ENCODE measurements around the gene SEL1L2.

SEL1L2 gene

DNA sequence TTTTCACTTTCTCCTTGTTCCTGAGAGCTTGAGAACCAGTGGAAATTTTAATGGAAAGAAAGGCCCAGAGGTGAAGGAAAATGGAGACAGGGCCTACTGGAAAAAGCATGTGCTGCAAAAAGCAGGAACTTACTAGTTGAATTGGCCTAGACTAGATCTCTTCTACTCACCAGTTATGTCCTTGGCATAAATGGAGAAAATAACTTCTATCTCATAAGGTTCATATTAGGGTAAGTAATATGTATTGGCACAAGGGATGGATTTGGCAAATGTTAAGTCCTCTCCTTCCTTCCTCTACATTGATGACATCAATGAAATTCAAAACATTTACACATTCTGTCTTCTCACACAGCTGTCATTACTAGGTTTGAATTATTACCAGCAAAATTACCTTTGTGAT lies 131.5 kb downstream of the SEL1L2 start:
- DNase-seq = no peak

DNA sequence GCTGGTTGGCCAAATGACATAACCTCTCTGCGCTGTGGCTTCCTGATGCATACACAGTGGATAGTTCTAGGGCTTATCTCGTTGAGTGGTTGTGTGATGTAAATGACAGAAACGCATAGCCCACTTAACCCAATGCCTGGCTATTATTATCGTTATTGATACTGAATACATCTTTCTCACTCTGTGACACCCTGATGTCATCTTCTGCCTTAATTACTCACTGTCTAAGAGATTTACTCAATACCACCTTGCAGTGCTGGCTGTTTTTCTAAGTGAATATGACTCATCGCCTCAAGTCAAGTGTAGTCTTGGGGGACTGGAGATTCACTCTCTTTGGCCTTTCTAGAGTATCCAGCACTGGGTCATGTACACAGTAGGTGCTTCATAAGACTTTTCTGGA lies 132.0 kb downstream of the SEL1L2 start:
- no peak for DNase-seq

DNA sequence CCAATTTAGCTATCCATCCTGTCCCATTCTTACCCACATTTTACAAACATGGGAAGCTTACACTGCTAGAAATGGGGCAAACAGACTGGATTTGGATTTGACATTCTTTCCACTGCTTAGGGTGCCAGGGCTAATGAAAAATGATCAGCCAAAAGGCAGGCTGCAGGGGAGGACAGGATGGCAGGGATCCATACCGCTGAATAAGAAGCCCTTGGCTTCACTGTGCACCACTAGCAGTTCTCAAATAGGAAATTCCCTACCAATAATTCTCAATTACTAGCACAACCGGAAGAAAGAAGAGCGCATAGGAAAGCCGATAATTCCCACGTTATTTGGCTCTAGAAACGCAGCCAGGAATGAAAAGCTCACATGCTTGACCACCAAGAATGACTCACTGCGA lies 132.5 kb downstream of the SEL1L2 start:
- DNase-seq = no peak

DNA sequence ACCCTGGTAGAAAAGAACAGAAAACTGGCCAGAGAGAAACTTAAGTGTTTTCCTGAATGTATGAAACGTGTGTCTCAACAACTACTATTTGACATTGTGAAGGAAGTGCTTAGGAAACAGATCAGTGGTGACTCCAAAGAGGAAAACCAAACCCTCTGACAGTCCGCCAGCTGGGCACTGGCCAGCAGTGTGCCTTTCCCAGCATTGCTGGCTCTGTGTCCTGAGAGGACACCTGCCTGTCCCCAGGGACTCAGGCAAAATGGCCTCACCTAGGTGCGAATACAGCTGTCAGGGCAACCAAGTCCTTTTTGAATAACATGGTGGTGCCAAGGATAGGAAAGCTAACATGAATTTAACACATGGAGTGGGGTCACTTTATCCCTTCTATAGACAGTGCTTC lies 133.1 kb downstream of the SEL1L2 start:
- no peak for DNase-seq

DNA sequence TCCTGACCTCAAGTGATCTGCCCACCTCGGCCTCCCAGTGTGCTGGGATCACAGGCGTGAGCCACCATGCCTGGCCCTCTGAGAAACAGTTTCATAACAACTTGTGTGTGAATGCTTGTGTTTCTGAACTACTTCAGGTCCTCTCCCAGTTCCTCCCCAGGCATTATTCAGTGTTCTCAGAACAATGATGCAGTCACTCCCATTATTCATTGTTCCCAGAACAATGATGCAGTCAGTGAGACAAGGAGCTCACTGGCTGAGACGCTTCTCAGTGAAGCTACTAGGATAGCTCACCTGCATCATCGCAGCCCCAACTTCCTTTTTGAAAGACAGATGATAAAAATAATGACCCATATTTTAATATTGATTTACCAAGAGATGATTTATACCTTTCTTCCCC lies 134.1 kb downstream of the SEL1L2 start:
- no peak for DNase-seq

DNA sequence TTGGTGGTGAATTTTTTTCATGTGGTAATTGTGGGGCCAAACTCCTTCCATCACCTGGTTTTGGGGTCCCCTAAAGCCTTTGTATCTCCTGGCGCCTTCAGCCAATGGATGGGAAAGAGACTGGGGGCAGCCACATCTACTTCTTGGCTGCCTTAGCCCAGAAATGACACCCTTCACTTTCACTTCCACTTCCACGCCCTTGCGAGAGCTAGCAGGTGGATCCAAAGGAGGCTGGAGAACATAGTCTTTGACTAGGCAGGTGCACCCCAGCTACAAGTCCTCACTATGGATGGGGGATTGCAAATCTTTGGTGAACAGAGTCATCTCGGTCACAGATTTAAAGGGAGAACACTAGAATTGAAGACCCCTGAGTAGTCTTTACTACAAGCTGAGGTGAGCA lies 134.8 kb downstream of the SEL1L2 start:
- DNase-seq = no peak

DNA sequence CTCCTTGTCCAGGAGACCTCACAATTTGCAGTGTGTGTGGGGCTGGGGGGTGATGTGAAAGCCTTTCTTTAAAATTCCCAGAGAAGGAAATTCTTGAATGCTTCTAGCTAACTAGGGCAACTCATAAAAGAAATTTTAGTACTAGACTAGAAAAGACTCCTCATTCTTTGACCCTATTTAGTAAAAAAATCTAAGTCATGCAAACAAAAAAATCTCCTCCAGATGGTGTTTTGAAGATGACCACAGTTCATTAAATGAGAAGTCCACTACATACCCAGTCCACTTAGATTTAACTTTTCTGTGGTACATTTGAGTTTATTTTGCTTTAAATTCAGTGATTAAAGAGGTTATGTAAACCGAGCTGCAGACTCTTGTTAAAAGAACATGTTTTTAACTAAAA lies 138.1 kb downstream of the SEL1L2 start:
- DNase-seq = no peak

DNA sequence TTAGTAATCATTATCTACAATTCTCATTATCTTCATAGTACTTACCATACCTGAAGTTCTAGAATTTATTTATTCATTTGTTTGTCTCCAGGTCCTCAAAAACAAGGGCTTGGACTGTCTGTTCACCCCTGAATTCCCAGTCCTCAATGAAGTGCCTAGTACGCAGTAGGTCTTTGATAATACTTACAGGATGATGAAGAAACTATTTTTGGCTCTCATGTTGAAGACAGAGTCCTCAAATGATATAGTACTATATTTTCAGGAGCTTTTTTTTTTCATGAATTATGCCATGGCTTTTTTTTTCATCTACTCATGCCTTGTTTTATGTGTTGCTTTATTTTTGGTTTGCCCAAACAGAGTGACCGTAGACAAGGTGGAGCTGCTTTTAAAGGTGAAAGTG lies 139.1 kb downstream of the SEL1L2 start:
- DNase-seq = no peak

DNA sequence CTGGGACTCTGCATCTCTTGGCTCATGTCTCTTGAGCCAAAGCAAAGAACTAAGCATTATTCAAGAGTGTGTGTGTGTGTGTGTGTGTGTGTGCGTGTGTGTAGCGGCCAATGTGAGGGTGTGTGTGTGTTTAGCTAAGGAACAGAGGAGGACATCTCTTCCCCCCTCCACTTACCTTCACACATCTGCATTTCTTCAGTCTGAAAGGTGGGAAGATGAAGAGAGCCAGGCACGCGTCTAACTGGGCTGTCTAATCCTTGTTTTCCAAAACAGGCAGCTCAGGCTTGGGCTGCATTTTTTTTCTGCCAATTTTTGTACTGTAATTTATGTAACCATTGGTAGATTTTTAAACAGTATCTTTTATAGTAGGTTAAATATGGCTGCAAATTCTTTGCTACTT lies 146.1 kb downstream of the SEL1L2 start:
- DNase-seq = no peak

DNA sequence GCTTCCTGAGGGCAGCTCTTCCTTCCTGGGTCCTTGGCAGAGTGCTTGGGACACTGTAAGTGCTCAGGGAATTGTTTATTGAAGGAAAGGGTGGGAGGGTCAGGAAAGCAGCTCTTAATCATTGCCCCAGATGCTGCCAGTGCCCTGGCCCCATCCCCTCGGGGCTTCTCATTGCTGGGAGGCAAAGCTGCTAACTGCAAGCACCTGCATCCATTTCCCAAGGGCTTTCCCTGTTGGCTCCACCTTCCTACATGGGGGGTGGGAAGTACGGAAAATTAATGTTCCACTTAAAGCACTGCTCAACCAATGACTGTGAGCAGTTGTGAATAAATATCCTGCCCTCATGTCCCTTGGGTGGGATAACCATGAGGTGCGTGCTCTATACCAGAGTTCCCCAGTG lies 149.2 kb downstream of the SEL1L2 start:
- DNase-seq = no peak

DNA sequence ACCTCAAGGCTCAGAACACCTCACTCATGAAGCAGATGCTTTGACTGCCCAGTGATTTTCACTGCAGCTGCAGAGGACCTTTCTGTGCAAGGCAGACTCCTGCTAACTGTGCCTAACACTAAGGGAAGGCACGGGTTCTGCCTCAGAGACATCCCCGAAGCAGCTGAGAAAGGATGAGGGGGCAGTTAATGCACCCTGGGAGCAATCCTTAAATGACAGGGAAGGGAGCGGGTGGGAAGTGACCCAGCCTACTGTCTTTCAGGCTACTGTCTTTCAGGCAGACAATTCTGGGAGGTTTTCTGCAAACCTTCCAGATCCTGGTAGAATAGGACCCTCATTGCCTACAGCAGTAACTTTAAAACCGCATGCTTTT lies 150.3 kb downstream of the SEL1L2 start:
- DNase-seq = no peak

DNA sequence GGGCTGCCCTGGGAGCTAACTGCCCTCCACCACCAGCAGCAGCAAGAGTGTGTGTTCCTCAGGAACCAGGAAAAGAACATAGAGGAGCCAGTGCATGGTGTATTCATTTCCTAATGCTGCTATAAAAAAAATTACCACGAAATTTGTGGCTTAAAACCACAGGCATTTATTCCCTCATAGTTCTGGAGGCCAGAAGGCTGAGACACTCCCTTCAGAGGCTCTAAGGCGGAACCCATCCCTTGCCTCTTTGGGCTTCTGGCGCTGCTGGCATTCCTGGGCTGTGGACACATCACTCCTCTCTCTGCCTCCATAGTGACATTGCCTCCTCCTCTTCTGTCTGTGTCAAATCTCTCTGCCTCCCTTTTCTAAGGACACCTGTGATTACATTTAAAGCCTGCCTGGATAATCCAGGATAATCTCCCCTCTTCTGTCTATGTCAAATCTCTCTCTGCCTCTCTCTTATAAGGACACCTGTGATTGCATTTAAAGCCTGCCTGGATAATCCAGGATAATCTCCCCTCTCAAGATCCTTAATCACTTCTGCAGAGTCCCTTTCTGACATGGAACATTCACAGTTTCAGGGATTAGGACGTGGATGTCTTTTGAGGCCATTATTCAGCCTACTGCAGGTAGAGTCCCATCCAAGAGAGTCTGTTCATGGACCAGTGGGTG lies 150.9 kb downstream of the SEL1L2 start:
- no peak for DNase-seq

DNA sequence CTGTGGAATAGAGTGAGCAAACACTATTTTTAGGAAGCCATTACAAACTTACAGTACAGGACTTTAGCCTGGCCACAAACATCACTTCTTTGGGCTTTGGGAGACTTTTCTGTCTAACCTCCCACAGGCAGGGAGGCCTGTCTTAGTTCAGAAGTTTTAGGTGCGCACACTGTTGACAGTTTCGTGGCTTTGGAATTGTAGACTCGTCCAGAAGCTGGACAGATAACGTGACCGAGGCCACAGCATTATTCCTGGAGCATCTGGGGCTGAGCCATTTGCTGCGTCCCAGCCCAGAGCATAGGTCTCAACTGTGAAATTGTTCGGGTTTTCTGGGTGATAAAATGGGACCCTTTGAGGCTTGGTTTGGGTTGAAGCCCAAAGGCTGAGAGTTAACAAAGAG lies 151.8 kb downstream of the SEL1L2 start:
- DNase-seq = no peak

DNA sequence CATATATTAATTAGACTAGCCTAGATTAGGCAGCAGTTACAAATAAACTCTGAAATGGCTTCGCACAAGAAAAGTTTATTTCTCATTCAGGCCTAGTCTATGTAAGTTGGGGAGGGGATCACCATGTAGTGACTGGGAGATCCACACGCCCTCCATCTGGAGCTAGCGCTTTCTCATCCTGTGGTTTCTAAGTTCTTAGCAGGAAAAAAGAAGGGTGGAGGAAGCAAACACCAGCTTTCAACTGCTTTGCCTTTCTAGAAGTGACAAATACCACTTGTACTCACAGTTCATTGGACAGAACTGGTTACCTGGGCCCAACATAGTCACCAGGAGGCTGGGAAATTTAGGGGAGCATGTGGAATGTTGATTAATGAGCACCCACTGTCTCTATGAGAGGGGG lies 158.9 kb downstream of the SEL1L2 start:
- DNase-seq = no peak

DNA sequence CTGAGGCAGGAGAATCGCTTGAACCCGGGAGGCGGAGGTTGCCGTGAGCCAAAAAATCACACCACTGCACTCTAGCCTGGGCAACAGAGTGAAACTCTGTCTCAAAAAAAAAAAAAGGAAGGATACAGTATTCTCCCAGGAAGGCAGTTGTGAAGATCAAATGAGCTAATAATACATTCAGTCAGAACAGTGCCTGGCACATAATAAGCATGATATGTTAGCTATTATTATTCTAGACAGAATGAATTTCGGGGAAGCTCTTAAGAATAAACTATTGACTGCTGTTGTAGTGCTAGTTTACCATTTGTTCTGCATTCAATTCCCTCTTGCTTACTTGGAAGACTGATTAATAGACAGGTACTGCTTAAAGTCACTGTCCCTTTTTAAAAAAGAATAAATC lies 164.9 kb downstream of the SEL1L2 start:
- DNase-seq = no peak

DNA sequence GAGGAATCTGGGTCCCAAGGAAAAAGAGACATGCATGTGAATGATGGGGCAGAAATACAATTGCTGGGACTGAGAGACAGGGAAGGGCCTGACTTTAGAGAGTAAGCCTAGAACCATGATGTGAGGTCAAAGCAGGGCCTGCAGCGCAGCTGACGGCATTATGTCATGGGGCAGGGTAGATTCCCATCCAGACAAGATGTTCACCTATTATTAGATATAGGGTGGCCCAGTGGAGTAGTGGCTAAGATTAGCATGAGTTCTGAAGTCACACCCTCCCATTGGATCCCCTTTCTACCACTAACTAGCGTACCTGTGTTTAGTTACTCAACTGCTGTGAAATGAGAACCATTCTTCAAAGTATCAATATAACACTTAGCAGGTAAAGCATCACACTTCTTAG lies 166.0 kb downstream of the SEL1L2 start:
- no peak for DNase-seq

DNA sequence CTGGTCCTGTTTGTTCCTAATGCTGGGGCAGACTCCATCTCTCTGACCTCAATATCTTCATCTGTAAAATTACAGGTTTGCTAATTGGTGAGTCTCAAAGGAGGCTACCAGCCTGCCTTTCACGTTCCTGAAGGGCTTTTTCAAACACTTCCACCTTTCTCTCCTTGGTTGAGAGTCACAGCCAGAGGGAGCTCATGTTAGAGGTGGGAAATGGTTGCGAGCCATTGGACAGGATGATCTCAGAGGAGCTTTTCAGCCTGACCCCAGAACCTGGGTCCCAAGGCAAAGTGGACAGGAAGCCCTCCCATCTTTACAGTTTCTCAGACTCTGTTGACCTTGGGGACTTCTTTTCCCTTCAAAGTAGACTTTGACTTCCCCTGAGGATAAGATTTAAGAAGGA lies 168.0 kb downstream of the SEL1L2 start:
- no peak for DNase-seq

DNA sequence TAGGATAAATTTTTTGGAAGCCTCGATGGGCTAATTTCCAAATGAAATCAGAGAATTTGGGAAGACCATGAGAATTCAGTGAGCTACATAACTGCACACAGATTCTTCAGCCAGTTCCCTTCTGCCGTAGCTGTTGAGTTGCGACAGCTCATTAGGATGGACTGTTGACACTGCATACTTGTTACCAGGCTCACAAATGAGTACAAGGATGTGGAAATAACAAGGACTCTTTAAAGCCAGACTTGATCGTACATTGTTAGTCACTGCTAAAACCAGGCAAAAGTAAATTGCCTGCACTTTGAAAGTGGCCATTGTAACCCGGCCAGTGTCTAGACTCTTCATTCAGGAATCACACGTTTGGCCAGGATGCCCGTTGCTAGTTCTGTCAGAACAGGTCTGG lies 168.5 kb downstream of the SEL1L2 start:
- no peak for DNase-seq

DNA sequence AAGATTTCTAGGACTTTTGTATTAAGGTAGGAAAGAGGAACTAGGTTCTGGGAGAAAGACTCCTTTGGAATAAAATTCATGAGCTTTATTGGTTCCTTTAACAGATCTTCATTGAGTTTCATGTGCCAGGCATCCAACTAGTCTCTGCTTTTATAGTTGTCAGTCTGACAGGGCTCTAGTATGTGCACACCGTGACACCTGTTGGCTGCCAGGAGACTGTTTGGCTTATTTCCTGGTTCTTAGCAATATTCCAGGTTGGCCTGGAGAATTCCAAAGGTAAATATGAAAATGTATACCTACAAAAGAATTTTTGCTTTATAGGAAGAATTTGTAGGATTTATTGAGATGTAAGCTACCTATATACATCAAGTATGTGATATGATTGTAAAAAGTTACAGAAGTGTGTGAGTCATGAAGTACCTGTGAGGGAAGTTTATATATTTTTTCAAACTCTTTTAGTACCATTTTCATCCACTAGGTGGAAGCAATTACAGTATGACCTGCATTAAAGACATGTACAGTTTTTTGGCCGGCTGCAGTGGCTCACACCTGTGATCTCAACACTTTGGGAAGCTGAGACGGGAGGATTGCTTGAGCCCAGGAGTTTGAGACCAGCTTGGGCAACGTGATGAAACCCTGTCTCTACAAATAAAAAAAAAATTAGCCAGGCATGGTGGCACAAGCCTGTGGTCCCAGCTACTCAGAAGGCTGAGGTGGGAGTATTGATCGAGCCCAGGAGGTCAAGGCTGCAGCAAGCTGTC lies 170.3 kb downstream of the SEL1L2 start:
- DNase-seq = peak; percentile 2

DNA sequence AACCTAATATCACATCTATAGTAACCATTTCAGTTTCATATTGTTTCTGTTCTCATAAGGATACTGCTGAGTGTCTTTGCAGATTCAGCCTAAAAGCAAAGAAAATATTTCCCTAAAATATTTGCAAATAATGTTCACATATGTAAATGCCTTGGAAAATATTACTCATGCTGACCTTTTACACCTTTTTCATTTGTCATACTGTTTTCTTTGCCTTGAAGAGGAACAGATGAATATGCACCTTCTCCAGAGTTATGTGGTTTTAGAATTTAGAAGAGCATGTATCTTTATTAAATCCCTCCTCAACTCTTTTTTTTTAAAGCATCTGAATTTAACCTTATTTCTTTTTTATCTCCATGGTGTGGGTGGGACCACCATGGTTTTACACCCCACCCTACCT lies 173.1 kb downstream of the SEL1L2 start:
- DNase-seq = no peak

DNA sequence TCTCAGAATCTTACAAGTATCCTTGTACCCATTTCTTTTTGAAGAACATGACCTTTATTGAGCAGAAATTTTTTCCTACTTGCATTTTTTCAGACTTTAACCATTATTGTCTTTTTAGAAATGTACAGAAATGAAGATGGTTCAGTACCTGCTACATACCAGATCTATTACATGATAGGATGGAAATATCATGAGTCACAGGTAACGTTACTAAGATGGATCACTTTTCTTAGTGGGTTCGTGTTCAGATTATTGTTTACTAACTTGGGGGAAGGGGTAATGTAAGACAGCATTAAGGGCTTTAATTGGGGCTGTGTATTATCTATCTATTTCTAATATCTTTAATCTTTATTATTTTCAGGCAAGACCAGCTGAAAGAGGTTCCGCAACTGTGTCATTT lies 173.7 kb downstream of the SEL1L2 start:
- DNase-seq = no peak

DNA sequence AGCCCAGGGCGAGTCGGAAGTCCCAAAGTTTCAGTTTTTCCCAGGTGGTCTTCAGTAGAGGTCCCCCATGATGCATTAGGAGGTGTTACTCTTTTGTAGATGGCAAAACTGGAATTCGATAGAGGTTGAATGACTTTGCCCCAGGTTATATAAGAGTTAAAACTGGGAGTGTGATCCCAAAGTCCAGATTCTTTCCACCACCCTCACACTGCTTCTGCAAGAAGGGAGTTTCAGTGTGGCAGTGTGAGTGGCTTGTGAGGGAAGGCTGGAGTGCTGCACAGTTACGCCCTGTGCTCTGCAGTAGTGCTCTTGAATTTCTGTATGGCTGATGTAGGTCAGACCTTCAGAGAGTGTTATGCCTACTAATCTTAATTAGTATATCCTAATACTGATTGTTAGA lies 175.7 kb downstream of the SEL1L2 start:
- DNase-seq = no peak

DNA sequence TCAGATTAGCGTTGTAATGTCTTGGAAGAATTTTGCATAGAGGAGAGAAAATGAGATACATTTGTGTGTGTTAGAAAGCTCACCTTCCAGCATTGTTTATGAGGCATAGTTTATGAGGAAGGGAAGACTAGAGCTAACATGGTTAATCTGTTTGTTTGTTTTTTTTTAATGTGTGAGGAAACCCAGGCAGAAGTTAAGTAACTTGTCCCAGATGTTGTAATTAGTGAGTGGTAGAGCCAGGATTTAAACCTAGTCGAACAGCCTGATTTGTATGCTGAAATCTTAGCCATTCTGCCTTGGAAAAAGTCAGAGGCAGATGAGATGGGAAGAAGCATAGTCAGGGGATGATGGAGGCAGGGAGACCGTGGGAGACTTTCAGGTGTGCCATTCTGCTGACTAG lies 176.5 kb downstream of the SEL1L2 start:
- no peak for DNase-seq

DNA sequence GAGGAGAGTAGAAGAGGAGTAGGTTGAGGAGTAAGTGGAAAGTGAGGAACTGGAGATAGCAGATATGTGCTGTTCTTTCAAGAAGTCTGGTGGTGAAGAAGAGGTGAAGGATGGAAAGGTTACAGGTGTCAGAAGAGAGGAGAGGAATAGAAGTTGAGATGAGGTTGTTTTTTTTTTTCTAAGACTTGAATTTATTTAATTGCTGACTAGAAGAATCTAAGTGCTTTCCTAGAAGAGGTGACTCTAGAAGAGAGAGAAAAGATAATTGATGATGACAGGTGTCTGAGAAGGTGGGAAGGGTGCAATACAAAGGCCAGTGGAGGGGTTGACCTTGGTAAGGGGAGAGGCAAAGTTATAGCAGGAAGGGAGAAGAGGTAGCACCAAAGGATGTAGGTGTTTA lies 180.0 kb downstream of the SEL1L2 start:
- DNase-seq = no peak

DNA sequence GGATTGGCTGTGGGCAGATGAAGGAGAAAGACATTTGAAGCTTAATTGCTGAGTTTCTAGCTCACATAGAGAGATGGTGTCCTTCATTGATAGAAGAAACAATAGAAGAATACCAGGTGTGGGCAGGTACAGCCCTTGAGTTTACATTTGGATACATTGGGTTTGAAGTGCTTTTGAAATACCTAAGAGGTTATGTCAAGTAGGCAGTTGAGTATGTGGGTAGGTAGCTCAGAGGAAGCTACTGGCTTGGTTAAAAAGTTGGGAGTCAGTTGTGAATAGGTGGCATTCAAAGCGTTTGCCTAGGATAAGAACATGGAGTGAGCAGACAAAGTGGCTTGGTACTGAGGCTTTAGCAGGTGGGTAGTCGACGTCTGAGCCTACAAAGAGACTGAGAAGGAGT lies 180.6 kb downstream of the SEL1L2 start:
- no peak for DNase-seq
